Measurements from ENCODE around the gene FHIT.

DNA sequence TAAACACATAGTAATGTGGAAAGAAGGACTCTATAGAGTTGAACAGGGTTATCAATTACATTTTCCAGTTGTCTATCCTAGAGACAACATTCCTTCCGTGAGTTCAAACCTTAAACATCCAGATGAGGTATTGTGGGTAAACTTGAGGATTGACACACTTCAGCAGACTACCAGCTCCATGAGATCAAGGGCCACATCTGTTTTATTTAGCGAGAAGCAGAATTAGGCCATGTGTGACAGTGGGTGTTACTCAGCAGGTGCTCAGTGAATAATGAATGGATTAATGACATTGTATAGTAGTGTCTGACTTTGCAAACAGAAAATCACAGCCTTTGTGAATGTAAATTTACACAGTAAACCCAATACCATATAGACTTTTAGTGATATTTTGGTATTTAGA lies 1260.3 kb downstream of the FHIT start:
- TF ChIP-seq, protein P1, sequence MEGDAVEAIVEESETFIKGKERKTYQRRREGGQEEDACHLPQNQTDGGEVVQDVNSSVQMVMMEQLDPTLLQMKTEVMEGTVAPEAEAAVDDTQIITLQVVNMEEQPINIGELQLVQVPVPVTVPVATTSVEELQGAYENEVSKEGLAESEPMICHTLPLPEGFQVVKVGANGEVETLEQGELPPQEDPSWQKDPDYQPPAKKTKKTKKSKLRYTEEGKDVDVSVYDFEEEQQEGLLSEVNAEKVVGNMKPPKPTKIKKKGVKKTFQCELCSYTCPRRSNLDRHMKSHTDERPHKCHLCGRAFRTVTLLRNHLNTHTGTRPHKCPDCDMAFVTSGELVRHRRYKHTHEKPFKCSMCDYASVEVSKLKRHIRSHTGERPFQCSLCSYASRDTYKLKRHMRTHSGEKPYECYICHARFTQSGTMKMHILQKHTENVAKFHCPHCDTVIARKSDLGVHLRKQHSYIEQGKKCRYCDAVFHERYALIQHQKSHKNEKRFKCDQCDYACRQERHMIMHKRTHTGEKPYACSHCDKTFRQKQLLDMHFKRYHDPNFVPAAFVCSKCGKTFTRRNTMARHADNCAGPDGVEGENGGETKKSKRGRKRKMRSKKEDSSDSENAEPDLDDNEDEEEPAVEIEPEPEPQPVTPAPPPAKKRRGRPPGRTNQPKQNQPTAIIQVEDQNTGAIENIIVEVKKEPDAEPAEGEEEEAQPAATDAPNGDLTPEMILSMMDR (IDR thresholded peaks at IDR 0.05; ENCODE audit: low read depth, low read length, poor library complexity, severe bottlenecking), result no peak
- no peak for TF ChIP-seq EZH2phosphoT487 (IDR thresholded peaks at IDR 0.05; ENCODE audit: borderline replicate concordance, low read length)
